HepG2 (cell line): ENCODE data around the gene PDCL3. TPM values are rescaled to one million over a fixed set of nuclear protein-coding genes. Genes with fewer than 3 reads are reported as not detected.

Experiments
- ATAC-seq: fragments of 200-7000 bp; cut with Tn5 transposase; 3 replicates; pipeline ENCODE4 v1.9.1; 2020; ENCODE audit warnings: mild to moderate bottlenecking, moderate library complexity
- BruUV-seq: library from RNA; stranded (reverse); fragments of 400-500 nt; replicated peaks from 2 replicates; lab custom pipeline; 2021; lab: Mats Ljungman, UMichigan
- CTCF ChIA-PET: fragments of 300-600 bp; formaldehyde crosslinking; extraction: SDS; loops from one replicate; lab custom pipeline; 2021; ENCODE audit warnings: low total read pairs, inconsistent platforms, low intra/inter-chr PET ratio; lab: Yijun Ruan, JAX
- POLR2A ChIA-PET: fragments of 350-600 bp; sonication (Branson Sonifier 250); formaldehyde crosslinking; loops from one replicate; lab custom pipeline; 2020; ENCODE audit warnings: antibody characterized with exemption, inconsistent platforms; lab: Yijun Ruan, JAX
- DNase-seq: peaks from one replicate; pipeline ENCODE4 v3.0.0-alpha.2; 2015; ENCODE audit warnings: low spot score
- FAIRE-seq: peaks from 3 replicates; lab custom pipeline; 2011; peaks lifted over from hg19 to GRCh38; lab: Jason Lieb, UNC
- H2AFZ ChIP-seq: one replicate; pipeline ENCODE4 v1.6.1; 2011; ENCODE audit warnings: low read length, inconsistent platforms
- H3K27ac ChIP-seq: fragments of 300-600 bp; 3 replicates; pipeline ENCODE4 v1.8.0; 2011; ENCODE audit warnings: mixed run types, mild to moderate bottlenecking, mixed read lengths, low read length, inconsistent platforms; ENCODE audit not compliant: insufficient read depth; ENCODE audit errors: extremely low read length
- H3K27me3 ChIP-seq, 2 experiments: fragments of 200-600 bp in 1 of 2; 2 replicates in 1 of 2; 3 replicates in 1 of 2; pipeline versions ENCODE4 v1.6.0 to v1.8.0; 2011; ENCODE audit warnings: low read length in 2 of 2, mild to moderate bottlenecking in 2 of 2, moderate library complexity in 2 of 2, inconsistent platforms in 1 of 2; ENCODE audit not compliant: insufficient read depth in 2 of 2, control insufficient read depth in 1 of 2
- H3K36me3 ChIP-seq, 2 experiments: fragments of 200-600 bp in 1 of 2; replicated peaks in 1 of 2; 2 replicates in 1 of 2; 3 replicates in 1 of 2; pipeline versions ENCODE4 v1.5.1 to v1.8.0; 2011; ENCODE audit warnings: low read length in 2 of 2, inconsistent platforms in 1 of 2; ENCODE audit not compliant: insufficient read depth in 2 of 2, control insufficient read depth in 1 of 2
- H3K4me1 ChIP-seq: 2 replicates; pipeline ENCODE4 v1.5.1; 2012; ENCODE audit warnings: low read length, inconsistent platforms; ENCODE audit not compliant: insufficient read depth
- H3K4me2 ChIP-seq: 2 replicates; pipeline ENCODE4 v1.6.0; 2011; ENCODE audit warnings: low read depth, low read length, inconsistent platforms
- H3K4me3 ChIP-seq, 3 experiments: fragments of 200-600 bp in 1 of 3; sonication (generic), shearing (Covaris generic) in 1 of 3; replicated peaks in 1 of 3; 2 replicates each; pipeline ENCODE4 v1.5.1; 2011 to 2016; ENCODE audit warnings: low read length in 3 of 3, inconsistent platforms in 2 of 3, low read depth in 2 of 3, mild to moderate bottlenecking in 2 of 3, control low read depth in 1 of 3, mixed read lengths in 1 of 3; ENCODE audit not compliant: insufficient read depth in 1 of 3
- H3K79me2 ChIP-seq: one replicate; pipeline ENCODE4 v1.6.1; 2011; ENCODE audit warnings: low read length, inconsistent platforms; ENCODE audit not compliant: insufficient read depth
- H3K9ac ChIP-seq: 2 replicates; pipeline ENCODE4 v1.6.0; 2011; ENCODE audit warnings: mild to moderate bottlenecking, low read depth, low read length, inconsistent platforms; ENCODE audit not compliant: insufficient read depth
- H3K9me3 ChIP-seq: 2 replicates; pipeline ENCODE4 v1.5.1; 2012; ENCODE audit warnings: mild to moderate bottlenecking, low read length
- H4K20me1 ChIP-seq: 2 replicates; pipeline ENCODE4 v1.6.0; 2011; ENCODE audit warnings: inconsistent platforms, mild to moderate bottlenecking, low read length, moderate library complexity; ENCODE audit not compliant: insufficient read depth
- DDIT3 ChIP-seq: sonication (generic); formaldehyde crosslinking; IDR thresholded peaks from 2 replicates; pipeline ENCODE4 v1.4.0; 2020; ENCODE audit warnings: mild to moderate bottlenecking, missing genetic modification reagents
- FLYWCH1 ChIP-seq: sonication (generic); formaldehyde crosslinking; IDR thresholded peaks from 2 replicates; pipeline ENCODE4 v1.8.1; 2023; ENCODE audit warnings: mild to moderate bottlenecking, missing genetic modification reagents
- FOXK1 ChIP-seq: sonication (generic); formaldehyde crosslinking; IDR thresholded peaks from 2 replicates; pipeline ENCODE4 v1.4.0; 2020; ENCODE audit warnings: low read depth, missing genetic modification reagents, borderline replicate concordance
- GLI4 ChIP-seq: sonication (generic); formaldehyde crosslinking; IDR thresholded peaks from 2 replicates; pipeline ENCODE4 v1.5.1; 2020; ENCODE audit warnings: missing genetic modification reagents, mild to moderate bottlenecking, moderate library complexity, borderline replicate concordance
- HNRNPK ChIP-seq: fragments of 200-400 bp; formaldehyde crosslinking; IDR thresholded peaks from 2 replicates; pipeline ENCODE4 v1.6.1; 2018; ENCODE audit warnings: low read length, low read depth, moderate library complexity, mild to moderate bottlenecking; ENCODE audit not compliant: poor library complexity, severe bottlenecking
- HOXA5 ChIP-seq: sonication (generic); formaldehyde crosslinking; IDR thresholded peaks from 2 replicates; pipeline ENCODE4 v1.4.0; 2020; ENCODE audit warnings: missing genetic modification reagents
- NAIF1 ChIP-seq: sonication (generic); formaldehyde crosslinking; IDR thresholded peaks from 2 replicates; pipeline ENCODE4 v1.5.0; 2020; ENCODE audit warnings: mild to moderate bottlenecking, missing genetic modification reagents, borderline replicate concordance
- PRMT3 ChIP-seq: sonication (generic); formaldehyde crosslinking; IDR thresholded peaks from 2 replicates; pipeline ENCODE4 v1.8.1; 2022; ENCODE audit warnings: low read depth, mild to moderate bottlenecking, moderate library complexity, missing genetic modification reagents, borderline replicate concordance
- STAT5B ChIP-seq: sonication (generic); formaldehyde crosslinking; IDR thresholded peaks from 2 replicates; pipeline ENCODE4 v1.4.0; 2020; ENCODE audit warnings: missing genetic modification reagents
- ZBTB14 ChIP-seq: sonication (generic); formaldehyde crosslinking; IDR thresholded peaks from 2 replicates; pipeline ENCODE4 v1.4.0; 2020; ENCODE audit warnings: missing genetic modification reagents
- ZBTB8A ChIP-seq: sonication (generic); formaldehyde crosslinking; IDR thresholded peaks from 2 replicates; pipeline ENCODE4 v1.4.0; 2020; ENCODE audit warnings: mild to moderate bottlenecking, low read depth, missing genetic modification reagents, borderline replicate concordance
- ZNF232 ChIP-seq: sonication (generic); formaldehyde crosslinking; IDR thresholded peaks from 2 replicates; pipeline ENCODE4 v1.4.0; 2020; ENCODE audit warnings: missing genetic modification reagents, borderline replicate concordance
- ZSCAN31 ChIP-seq: sonication (generic); formaldehyde crosslinking; IDR thresholded peaks from 2 replicates; pipeline ENCODE4 v1.5.0; 2020; ENCODE audit warnings: low read depth, mild to moderate bottlenecking, missing genetic modification reagents
- WGBS: methylation state at CpG from one replicate; pipeline ENCODE4 v1.1.6; 2017; ENCODE audit warnings: low lambda C conversion rate; 5-methylcytosine and 5-hydroxymethylcytosine counted together
- in situ Hi-C: cut with HindIII; loops from 2 replicates; pipeline ENCODE4 v1.10.0; 2017; ENCODE audit warnings: low pct_unique_long_range_greater_than_20kb; ENCODE audit not compliant: extremely low pct_ligation_motif_present
- intact Hi-C: fragments of 100-400 bp; cut with micrococcal nuclease; formaldehyde crosslinking; loops from one replicate; pipeline ENCODE4 v1.10.0; 2022; ENCODE audit not compliant: unreplicated experiment
- polyA plus RNA-seq, 8 experiments: library from polyadenylated mRNA; depleted of rRNA in 3 of 8; stranded (reverse) in 7 of 8; unstranded in 1 of 8; fragments of >200 nt; fragmentation: Illumina TruSeq in 4 of 8; extraction: Trizol in 4 of 8; gene quantifications; 2 replicates each; pipeline versions ENCODE4 v1.2.1 to v1.2.3, GENCODE V29; 2011 to 2016; ENCODE audit warnings: low read depth in 4 of 8, missing spikeins in 1 of 8, mixed read lengths in 1 of 8; ENCODE audit not compliant: insufficient read depth in 1 of 8
- total RNA-seq, 5 experiments: library from RNA; depleted of rRNA; stranded (reverse); fragments of >200 nt; fragmentation: Illumina TruSeq; extraction: Trizol; gene quantifications; 2 replicates each; pipeline ENCODE4 v1.2.3, GENCODE V29; 2016; ENCODE audit warnings: low read depth in 1 of 5
- TF ChIP-seq, protein P1 (sequence below): sonication (generic); formaldehyde crosslinking; IDR thresholded peaks from 2 replicates; pipeline ENCODE4 v1.4.0; 2020; ENCODE audit warnings: missing genetic modification reagents

The PDCL3 gene
- total and polyA plus RNA-seq, 2 of the 13 experiments (the other 11 are each of a cell fraction or from before 2014, with no cell fraction given), result 14.4 to 24.4 TPM

- Histone ChIP-seq H3K9ac (no peak overlapping the region), H3K4me3 (no peak overlapping the region), H3K27ac (no peak overlapping the region), H3K36me3 (no peaks in the 10 kb centered on the region), H3K4me2 (no peak overlapping the region), H3K27me3 (peaks cover 6 to 68% of the 10 kb centered on the region in 2 experiments), H3K79me2 (no peaks in the 10 kb centered on the region), H2AFZ (no peak overlapping the region), H3K4me1 (no peaks in the 10 kb centered on the region), H4K20me1 (no peaks in the 10 kb centered on the region), H3K9me3 (no peaks in the 10 kb centered on the region)
- no peak for DNase-seq
- ChIA-PET CTCF (no interaction called here), POLR2A (no interaction called here)
- TF ChIP-seq HNRNPK (no peak), FOXK1 (CRISPR knock-in tag) (no peak), ZNF232 (no peak), ZBTB8A (CRISPR knock-in tag) (no peak), DDIT3 (CRISPR knock-in tag) (no peak), FLYWCH1 (CRISPR knock-in tag) (no peak), HOXA5 (CRISPR knock-in tag) (no peak), ZBTB14 (no peak), GLI4 (no peak), PRMT3 (CRISPR knock-in tag) (no peak), STAT5B (CRISPR knock-in tag) (no peak), NAIF1 (CRISPR knock-in tag) (no peak), ZSCAN31 (CRISPR knock-in tag) (no peak)
- TF ChIP-seq, protein P1, sequence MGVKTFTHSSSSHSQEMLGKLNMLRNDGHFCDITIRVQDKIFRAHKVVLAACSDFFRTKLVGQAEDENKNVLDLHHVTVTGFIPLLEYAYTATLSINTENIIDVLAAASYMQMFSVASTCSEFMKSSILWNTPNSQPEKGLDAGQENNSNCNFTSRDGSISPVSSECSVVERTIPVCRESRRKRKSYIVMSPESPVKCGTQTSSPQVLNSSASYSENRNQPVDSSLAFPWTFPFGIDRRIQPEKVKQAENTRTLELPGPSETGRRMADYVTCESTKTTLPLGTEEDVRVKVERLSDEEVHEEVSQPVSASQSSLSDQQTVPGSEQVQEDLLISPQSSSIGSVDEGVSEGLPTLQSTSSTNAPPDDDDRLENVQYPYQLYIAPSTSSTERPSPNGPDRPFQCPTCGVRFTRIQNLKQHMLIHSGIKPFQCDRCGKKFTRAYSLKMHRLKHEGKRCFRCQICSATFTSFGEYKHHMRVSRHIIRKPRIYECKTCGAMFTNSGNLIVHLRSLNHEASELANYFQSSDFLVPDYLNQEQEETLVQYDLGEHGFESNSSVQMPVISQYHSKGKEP, result no peak
- in situ Hi-C loops, result no loop called here
- intact Hi-C loops, result no loop called here
- 0% methylated on average over 2 of the region's 2 CpGs for WGBS
- BruUV-seq, result no TSS peak
- no peak for ATAC-seq
- no peak for FAIRE-seq
These were observed 61.1 kb downstream of the PDCL3 start for GRCh38 chr2:100623930-100624329.
